Sigmoid colon (tissue), 4 donors: ENCODE results near the gene OR2T27.
A peak's percentile ranks its signal among the peaks of the same experiment; 100 is the strongest.

Source experiments
- CTCF ChIP-seq, 4 experiments: fragments of 450-650 bp in 3 of 4; fragments of 200-600 bp in 1 of 4; IDR thresholded peaks; one replicate each; pipeline ENCODE4 v1.5.1; 2016 to 2019; ENCODE audit warnings: antibody characterized with exemption in 4 of 4, mild to moderate bottlenecking in 3 of 4, moderate library complexity in 2 of 4
- POLR2A ChIP-seq, 2 donors: fragments of 450-650 bp; IDR thresholded peaks; one replicate each; pipeline ENCODE4 v1.6.1; 2016; ENCODE audit warnings: antibody characterized with exemption in 2 of 2, mild to moderate bottlenecking in 2 of 2, moderate library complexity in 2 of 2
- POLR2AphosphoS5 ChIP-seq, 4 donors: sonication (generic); formaldehyde crosslinking; IDR thresholded peaks; one replicate each; pipeline ENCODE4 v1.6.1; 2017; ENCODE audit warnings: antibody characterized with exemption in 4 of 4

DNA sequence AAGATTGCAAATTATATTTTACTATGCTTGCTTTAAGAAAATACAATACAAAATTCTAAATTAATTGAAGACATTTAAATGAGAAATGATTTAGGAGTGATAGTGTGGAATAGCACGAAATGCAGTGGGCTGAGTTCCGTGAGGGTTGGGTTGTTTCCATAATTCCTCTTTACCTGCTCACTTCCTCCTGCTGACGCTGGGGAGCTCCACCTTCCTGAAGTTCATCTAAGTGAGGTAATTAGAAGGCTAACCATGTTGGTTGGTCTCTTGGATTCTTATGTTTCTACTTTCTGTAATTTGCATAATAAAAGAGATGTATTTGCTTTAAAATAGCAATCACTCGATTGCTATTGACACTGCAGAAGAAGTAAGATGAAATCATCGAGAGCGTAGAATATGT lies 42.6 kb upstream of the OR2T27 start:
- TF ChIP-seq CTCF (IDR thresholded peaks at IDR 0.05), result peak in 1 of 4 experiments; percentile 11
- no peak for TF ChIP-seq POLR2AphosphoS5 (IDR thresholded peaks at IDR 0.05)
- TF ChIP-seq POLR2A (IDR thresholded peaks at IDR 0.05), result no peak
